RCC 7860 (cell line): ENCODE results near the gene SOST.

Experiments
- DNase-seq: peaks from one replicate; pipeline ENCODE4 v3.0.0-alpha.2; 2015; ENCODE audit warnings: low spot score
- FAIRE-seq: peaks from 2 replicates; lab custom pipeline; 2012; peaks lifted over from hg19 to GRCh38; lab: Jason Lieb, UNC

SOST gene

GRCh38 chr17:43774304-43775250, 16.0 kb upstream of the SOST start:
- DNase-seq (no peak), FAIRE-seq (no peak)

GRCh38 chr17:43772877-43773648, 14.5 kb upstream of the SOST start:
- no peak for FAIRE-seq
- DNase-seq: no peak

- no peak for FAIRE-seq
- DNase-seq: no peak
Observed at GRCh38 chr17:43771463-43771862, 12.9 kb upstream of the SOST start.

GRCh38 chr17:43770957-43771356, 12.4 kb upstream of the SOST start:
- DNase-seq (no peak), FAIRE-seq (no peak)

- FAIRE-seq: no peak
- DNase-seq: no peak
Observed at GRCh38 chr17:43769859-43770258, 11.3 kb upstream of the SOST start.

GRCh38 chr17:43769426-43769825, 10.8 kb upstream of the SOST start:
- no peak for FAIRE-seq
- no peak for DNase-seq

GRCh38 chr17:43768943-43769342, 10.4 kb upstream of the SOST start:
- no peak for DNase-seq
- no peak for FAIRE-seq

- DNase-seq (no peak), FAIRE-seq (no peak)
Observed at GRCh38 chr17:43768382-43768781, 9.8 kb upstream of the SOST start.

- no peak for FAIRE-seq
- DNase-seq: no peak
Observed at GRCh38 chr17:43767713-43768059, 9.1 kb upstream of the SOST start.

- DNase-seq (no peak), FAIRE-seq (no peak)
Observed at GRCh38 chr17:43767053-43767712, 8.6 kb upstream of the SOST start.

- no peak for DNase-seq
Observed at GRCh38 chr17:43766413-43767052, 7.9 kb upstream of the SOST start.

GRCh38 chr17:43760254-43760852, 1.8 kb upstream of the SOST start:
- peak; percentile 76 for DNase-seq
- peak; percentile 80 for FAIRE-seq

More at GRCh38 chr17:43766413-43767052, 7.9 kb upstream of the SOST start:
- no peak for FAIRE-seq

GRCh38 chr17:43759836-43760235, 1.2 kb upstream of the SOST start:
- no peak for DNase-seq
- FAIRE-seq: no peak

GRCh38 chr17:43758086-43758485, 505 bp downstream of the SOST start:
- FAIRE-seq (no peak), DNase-seq (no peak)

- DNase-seq: no peak
Observed at GRCh38 chr17:43757171-43757660, 1.4 kb downstream of the SOST start.

GRCh38 chr17:43756201-43756600, 2.4 kb downstream of the SOST start:
- FAIRE-seq: no peak
- DNase-seq: no peak

More at GRCh38 chr17:43757171-43757660, 1.4 kb downstream of the SOST start:
- no peak for FAIRE-seq

- no peak for FAIRE-seq
- DNase-seq: no peak
Observed at GRCh38 chr17:43755389-43755875, 3.2 kb downstream of the SOST start.

GRCh38 chr17:43754947-43755346, 3.6 kb downstream of the SOST start:
- DNase-seq (no peak), FAIRE-seq (no peak)

GRCh38 chr17:43753493-43754129, 5.0 kb downstream of the SOST start:
- FAIRE-seq: peak; percentile 56

GRCh38 chr17:43750153-43750552, 8.4 kb downstream of the SOST start:
- FAIRE-seq: no peak
- no peak for DNase-seq

More at GRCh38 chr17:43753493-43754129, 5.0 kb downstream of the SOST start:
- peak; percentile 64 for DNase-seq
